ENCODE data around the gene PEX11G. TPM values are rescaled to one million over a fixed set of nuclear protein-coding genes. Genes with fewer than 3 reads are reported as not detected.
A peak's percentile ranks its signal among the peaks of the same experiment; 100 is the strongest.

PEX11G gene
- total RNA-seq, 1 donor from 2014 or later: 1.4 TPM

- intact Hi-C loops (cut with micrococcal nuclease): loop anchor here (1.0 kb wide), 1 partner anchor 9 kb away; no protein-coding TSS in a partner anchor
- peak overlapping the region; percentile 54 for H3K4me3 Mint-ChIP-seq
- H3K4me1 Mint-ChIP-seq (ENCODE audit: low read depth): peaks cover 4% of the 10 kb centered on the region
- H3K9me3 Mint-ChIP-seq: no peaks in the 10 kb centered on the region
- peaks cover 34% of the 10 kb centered on the region for H3K27me3 Mint-ChIP-seq (ENCODE audit: insufficient read depth)
- no peak overlapping the region for H3K27ac Mint-ChIP-seq
- no peaks in the 10 kb centered on the region for H3K36me3 Mint-ChIP-seq (ENCODE audit: low read depth)
- peak; percentile 41 for DNase-seq (ENCODE audit: low spot score)
Measured at GRCh38 chr19:7500811-7501450, 12.1 kb upstream of the PEX11G start.

- Mint-ChIP-seq H3K27me3 (ENCODE audit: insufficient read depth) (peaks cover 28% of the 10 kb centered on the region), H3K9me3 (no peaks in the 10 kb centered on the region), H3K4me3 (no peak overlapping the region), H3K27ac (no peak overlapping the region), H3K4me1 (ENCODE audit: low read depth) (peaks cover 14% of the 10 kb centered on the region), H3K36me3 (ENCODE audit: low read depth) (no peaks in the 10 kb centered on the region)
- DNase-seq (ENCODE audit: low spot score): no peak
- intact Hi-C loops (cut with micrococcal nuclease): no loop called here
Measured at GRCh38 chr19:7497292-7497691, 8.5 kb upstream of the PEX11G start.

- no peak for DNase-seq (ENCODE audit: low spot score)
- intact Hi-C loops (cut with micrococcal nuclease): no loop called here
- no peak overlapping the region for H3K27ac Mint-ChIP-seq
- H3K4me1 Mint-ChIP-seq (ENCODE audit: low read depth): peaks cover 29% of the 10 kb centered on the region
- no peak overlapping the region for H3K4me3 Mint-ChIP-seq
- no peaks in the 10 kb centered on the region for H3K9me3 Mint-ChIP-seq
- peaks cover 18% of the 10 kb centered on the region for H3K27me3 Mint-ChIP-seq (ENCODE audit: insufficient read depth)
- H3K36me3 Mint-ChIP-seq (ENCODE audit: low read depth): peaks cover 2% of the 10 kb centered on the region
Measured at GRCh38 chr19:7494416-7495098, 5.7 kb upstream of the PEX11G start.

DNA sequence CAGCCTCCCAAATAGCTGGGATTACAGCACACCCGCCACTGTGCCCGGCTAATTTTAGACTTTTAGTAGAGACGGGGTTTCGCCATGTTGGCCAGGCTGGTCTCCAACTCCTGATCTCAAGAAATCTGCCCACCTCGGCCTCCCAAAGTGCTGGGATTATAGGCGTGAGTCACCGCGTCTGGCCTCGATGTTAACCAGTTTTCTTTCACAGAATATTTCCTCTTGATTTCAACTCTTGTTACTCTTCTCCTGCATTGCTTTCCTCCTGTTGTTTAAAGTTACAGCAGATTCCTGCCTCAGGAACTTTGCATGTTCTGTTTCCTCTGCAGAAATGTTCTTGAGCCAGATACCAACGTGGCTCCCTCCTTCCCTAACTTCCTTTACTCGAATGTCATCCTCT, 3.7 kb upstream of the PEX11G start:
- H3K4me1 Mint-ChIP-seq (ENCODE audit: low read depth): peaks cover 35% of the 10 kb centered on the region
- peak overlapping the region; percentile 43 for H3K4me3 Mint-ChIP-seq
- no peaks in the 10 kb centered on the region for H3K9me3 Mint-ChIP-seq
- H3K27ac Mint-ChIP-seq: peak overlapping the region; percentile 90
- DNase-seq (ENCODE audit: low spot score): no peak
- peaks cover 6% of the 10 kb centered on the region for H3K27me3 Mint-ChIP-seq (ENCODE audit: insufficient read depth)
- intact Hi-C loops (cut with micrococcal nuclease): loop anchor here (1.0 to 2.0 kb wide), 7 partner anchors 9 to 300 kb away; partner anchors contain the start of gene MCOLN1
- H3K36me3 Mint-ChIP-seq (ENCODE audit: low read depth): peaks cover 5% of the 10 kb centered on the region

- peak; percentile 49 for DNase-seq (ENCODE audit: low spot score)
- no peak overlapping the region for H3K4me3 Mint-ChIP-seq
- H3K27ac Mint-ChIP-seq: peak overlapping the region; percentile 90
- H3K9me3 Mint-ChIP-seq: no peaks in the 10 kb centered on the region
- H3K4me1 Mint-ChIP-seq (ENCODE audit: low read depth): peaks cover 35% of the 10 kb centered on the region
- intact Hi-C loops (cut with micrococcal nuclease): loop anchor here (1.0 to 2.0 kb wide), 7 partner anchors 9 to 299 kb away; partner anchors contain the start of gene MCOLN1
- peaks cover 5% of the 10 kb centered on the region for H3K36me3 Mint-ChIP-seq (ENCODE audit: low read depth)
- peaks cover 2% of the 10 kb centered on the region for H3K27me3 Mint-ChIP-seq (ENCODE audit: insufficient read depth)
Measured at GRCh38 chr19:7492142-7492541, 3.3 kb upstream of the PEX11G start.

- H3K9me3 Mint-ChIP-seq: no peaks in the 10 kb centered on the region
- intact Hi-C loops (cut with micrococcal nuclease): loop anchor here (1.0 kb wide), 1 partner anchor 310 kb away; no protein-coding TSS in a partner anchor
- peaks cover 5% of the 10 kb centered on the region for H3K36me3 Mint-ChIP-seq (ENCODE audit: low read depth)
- H3K27ac Mint-ChIP-seq: peak overlapping the region; percentile 95
- DNase-seq (ENCODE audit: low spot score): no peak
- peaks cover 35% of the 10 kb centered on the region for H3K4me1 Mint-ChIP-seq (ENCODE audit: low read depth)
- peak overlapping the region; percentile 84 for H3K4me3 Mint-ChIP-seq
- no peaks in the 10 kb centered on the region for H3K27me3 Mint-ChIP-seq (ENCODE audit: insufficient read depth)
Measured at GRCh38 chr19:7489609-7490044, 792 bp upstream of the PEX11G start.

- no peak overlapping the region for H3K4me3 Mint-ChIP-seq
- H3K9me3 Mint-ChIP-seq: no peaks in the 10 kb centered on the region
- no peak overlapping the region for H3K27ac Mint-ChIP-seq
- H3K4me1 Mint-ChIP-seq (ENCODE audit: low read depth): peaks cover 21% of the 10 kb centered on the region
- DNase-seq (ENCODE audit: low spot score): no peak
- H3K27me3 Mint-ChIP-seq (ENCODE audit: insufficient read depth): no peaks in the 10 kb centered on the region
- peaks cover 5% of the 10 kb centered on the region for H3K36me3 Mint-ChIP-seq (ENCODE audit: low read depth)
- intact Hi-C loops (cut with micrococcal nuclease): no loop called here
Measured at GRCh38 chr19:7486923-7487322, 1.9 kb downstream of the PEX11G start.

DNA sequence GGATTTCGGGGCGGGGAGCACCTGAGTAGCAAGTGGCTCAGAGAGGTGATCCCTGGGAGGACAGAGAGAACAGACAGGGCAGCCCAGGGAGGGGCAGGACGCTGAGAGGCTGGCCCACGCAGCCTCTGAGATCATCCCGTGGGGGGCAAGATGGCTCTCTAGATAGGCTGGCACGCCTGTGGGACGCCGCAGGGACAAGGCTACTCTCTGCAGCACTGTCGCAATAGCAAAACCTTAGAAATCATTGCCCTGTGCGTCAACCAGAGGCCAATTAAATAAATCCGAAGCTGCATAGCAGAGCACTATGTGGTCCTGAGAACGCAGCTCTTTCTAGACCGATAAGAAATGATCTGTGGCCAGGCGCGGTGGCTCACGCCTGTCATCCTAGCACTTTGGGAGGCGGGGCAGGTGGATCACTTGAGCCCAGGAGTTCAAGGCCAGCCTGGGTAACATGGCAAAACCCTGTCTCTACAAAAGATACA, 5.1 kb downstream of the PEX11G start:
- H3K27ac Mint-ChIP-seq: no peak overlapping the region
- H3K27me3 Mint-ChIP-seq (ENCODE audit: insufficient read depth): no peaks in the 10 kb centered on the region
- no peaks in the 10 kb centered on the region for H3K4me1 Mint-ChIP-seq (ENCODE audit: low read depth)
- DNase-seq (ENCODE audit: low spot score): no peak
- intact Hi-C loops (cut with micrococcal nuclease): no loop called here
- H3K4me3 Mint-ChIP-seq: no peak overlapping the region
- no peaks in the 10 kb centered on the region for H3K36me3 Mint-ChIP-seq (ENCODE audit: low read depth)
- no peaks in the 10 kb centered on the region for H3K9me3 Mint-ChIP-seq

DNA sequence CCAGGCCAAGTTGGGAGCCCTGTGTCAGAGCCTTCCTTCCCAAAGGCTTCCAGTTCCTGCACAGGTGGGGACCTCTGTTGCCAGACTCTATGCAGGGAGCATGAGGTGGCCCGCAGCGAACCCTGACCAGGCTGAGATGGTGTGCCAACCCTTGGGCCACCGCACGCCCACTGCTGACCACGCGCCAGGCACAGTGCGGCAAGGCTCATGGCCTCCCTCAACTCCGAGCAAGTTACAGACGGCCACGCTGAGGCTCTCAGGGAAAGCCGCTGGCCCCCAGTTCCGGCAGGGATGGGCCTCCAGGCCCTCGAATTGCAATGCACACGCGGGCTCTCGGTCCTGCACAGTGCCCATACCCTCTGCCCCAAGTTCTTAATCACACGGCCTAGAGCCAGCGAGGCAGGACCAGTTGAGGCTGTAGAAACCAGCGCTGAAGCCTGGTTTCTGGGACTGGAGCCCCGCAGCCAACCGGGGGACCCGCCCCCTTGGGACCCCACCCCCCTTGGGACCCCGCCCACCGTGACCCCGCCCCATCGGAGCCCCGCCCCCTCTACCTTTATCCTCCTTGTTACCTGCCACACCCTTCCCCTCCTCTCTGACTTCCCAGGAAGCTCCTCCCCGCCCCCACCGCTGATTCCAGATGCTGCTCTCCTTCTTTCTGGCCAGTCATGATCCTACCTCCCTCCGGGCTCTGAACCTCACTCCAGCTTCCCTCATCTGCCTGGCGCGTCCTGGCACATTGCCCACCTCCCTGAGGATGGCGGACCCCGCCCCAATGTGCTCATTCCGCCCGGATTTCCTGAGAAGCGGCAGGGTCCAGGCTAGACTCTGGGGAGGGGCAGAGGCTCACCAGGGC, 6.0 kb downstream of the PEX11G start:
- H3K9me3 Mint-ChIP-seq: no peaks in the 10 kb centered on the region

DNA sequence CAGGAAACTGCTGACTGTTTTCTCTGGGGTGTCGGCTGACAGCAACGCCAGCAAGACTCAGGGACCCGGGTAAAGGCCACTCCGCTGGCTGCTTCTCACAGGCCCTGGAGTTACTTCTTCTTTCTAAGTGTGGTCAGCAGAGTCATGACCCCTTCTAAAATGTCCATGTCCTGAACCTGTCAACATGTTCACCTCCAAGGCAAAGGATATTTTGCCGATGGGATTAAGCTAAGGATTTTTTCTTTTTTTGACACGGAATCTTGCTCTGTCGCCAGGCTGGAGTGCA, 7.9 kb downstream of the PEX11G start:
- Mint-ChIP-seq H3K4me3 (no peak overlapping the region), H3K9me3 (no peaks in the 10 kb centered on the region), H3K27ac (no peak overlapping the region), H3K27me3 (ENCODE audit: insufficient read depth) (no peaks in the 10 kb centered on the region), H3K4me1 (ENCODE audit: low read depth) (no peaks in the 10 kb centered on the region), H3K36me3 (ENCODE audit: low read depth) (no peaks in the 10 kb centered on the region)
- intact Hi-C loops (cut with micrococcal nuclease): no loop called here
- DNase-seq (ENCODE audit: low spot score): no peak

More for the DNA sequence above, 6.0 kb downstream of the PEX11G start:
- intact Hi-C loops (cut with micrococcal nuclease): no loop called here
- no peaks in the 10 kb centered on the region for H3K4me1 Mint-ChIP-seq (ENCODE audit: low read depth)
- H3K27ac Mint-ChIP-seq: no peak overlapping the region
- no peaks in the 10 kb centered on the region for H3K27me3 Mint-ChIP-seq (ENCODE audit: insufficient read depth)
- DNase-seq (ENCODE audit: low spot score): no peak
- no peaks in the 10 kb centered on the region for H3K36me3 Mint-ChIP-seq (ENCODE audit: low read depth)
- H3K4me3 Mint-ChIP-seq: no peak overlapping the region

- no peak overlapping the region for H3K27ac Mint-ChIP-seq
- no peak for DNase-seq (ENCODE audit: low spot score)
- intact Hi-C loops (cut with micrococcal nuclease): no loop called here
- no peaks in the 10 kb centered on the region for H3K36me3 Mint-ChIP-seq (ENCODE audit: low read depth)
- no peaks in the 10 kb centered on the region for H3K9me3 Mint-ChIP-seq
- no peaks in the 10 kb centered on the region for H3K4me1 Mint-ChIP-seq (ENCODE audit: low read depth)
- no peak overlapping the region for H3K4me3 Mint-ChIP-seq
- no peaks in the 10 kb centered on the region for H3K27me3 Mint-ChIP-seq (ENCODE audit: insufficient read depth)
Measured at GRCh38 chr19:7480222-7480969, 8.4 kb downstream of the PEX11G start.

GRCh38 chr19:7478843-7479227, 10.0 kb downstream of the PEX11G start:
- no peak for DNase-seq (ENCODE audit: low spot score)
- no peaks in the 10 kb centered on the region for H3K4me1 Mint-ChIP-seq (ENCODE audit: low read depth)
- no peaks in the 10 kb centered on the region for H3K9me3 Mint-ChIP-seq
- intact Hi-C loops (cut with micrococcal nuclease): no loop called here
- H3K27ac Mint-ChIP-seq: no peak overlapping the region
- H3K27me3 Mint-ChIP-seq (ENCODE audit: insufficient read depth): no peaks in the 10 kb centered on the region
- H3K4me3 Mint-ChIP-seq: no peak overlapping the region
- no peaks in the 10 kb centered on the region for H3K36me3 Mint-ChIP-seq (ENCODE audit: low read depth)
